GM12878 (cell line): ENCODE measurements around the gene GANAB. TPM values are rescaled to one million over a fixed set of nuclear protein-coding genes. Genes with fewer than 3 reads are reported as not detected.

Source experiments
- ATAC-seq: fragments of 200-7000 bp; cut with Tn5 transposase; 3 replicates; pipeline ENCODE4 v1.9.1; 2020; ENCODE audit warnings: mild to moderate bottlenecking, moderate library complexity
- BruUV-seq: library from RNA; stranded (reverse); fragments of 400-500 nt; replicated peaks from 2 replicates; lab custom pipeline; 2021; lab: Mats Ljungman, UMichigan
- CTCF ChIA-PET: fragments of 300-600 bp; sonication (Branson Sonifier 250); formaldehyde crosslinking; extraction: SDS; loops from one replicate; lab custom pipeline; 2021; ENCODE audit warnings: inconsistent platforms; lab: Yijun Ruan, JAX
- POLR2A ChIA-PET: fragments of 350-600 bp; formaldehyde crosslinking; extraction: SDS; loops from one replicate; lab custom pipeline; 2021; ENCODE audit warnings: inconsistent platforms; lab: Charles Lee
- RAD21 ChIA-PET: fragments of 300-600 bp; sonication (Branson Sonifier 250); formaldehyde crosslinking; loops from one replicate; lab custom pipeline; 2023; ENCODE audit warnings: antibody characterized with exemption; ENCODE audit not compliant: unreplicated experiment; lab: Charles Lee
- SMC1A ChIA-PET: fragments of 300-600 bp; sonication (Branson Sonifier 250); formaldehyde crosslinking; loops from one replicate; lab custom pipeline; 2023; ENCODE audit not compliant: unreplicated experiment, uncharacterized antibody; lab: Charles Lee
- DNase-seq: peaks from one replicate; pipeline ENCODE4 v3.0.0-alpha.2; 2011; ENCODE audit warnings: low read depth, low spot score
- FAIRE-seq: peaks from 3 replicates; lab custom pipeline; 2011; peaks lifted over from hg19 to GRCh38; lab: Jason Lieb, UNC
- H2AFZ ChIP-seq: 2 replicates; pipeline ENCODE4 v1.6.0; 2011; ENCODE audit warnings: low read depth, low read length, control low read depth; ENCODE audit not compliant: control insufficient read depth
- H3K27ac ChIP-seq: 2 replicates; pipeline ENCODE4 v1.5.1; 2011; ENCODE audit warnings: control low read depth; ENCODE audit not compliant: control insufficient read depth, insufficient read depth
- H3K27me3 ChIP-seq, 2 experiments: replicated peaks in 1 of 2; 2 replicates each; pipeline versions ENCODE4 v1.6.0 to v1.6.1; 2011; ENCODE audit warnings: low read length in 1 of 2; ENCODE audit not compliant: control insufficient read depth in 2 of 2, insufficient read depth in 2 of 2
- H3K36me3 ChIP-seq, 2 experiments: 2 replicates each; pipeline ENCODE4 v1.5.1; 2011; ENCODE audit warnings: low read length in 1 of 2; ENCODE audit not compliant: control insufficient read depth in 2 of 2, insufficient read depth in 2 of 2
- H3K4me1 ChIP-seq: 2 replicates; pipeline ENCODE4 v1.6.1; 2011; ENCODE audit warnings: mild to moderate bottlenecking, low read length, moderate library complexity, mixed read lengths; ENCODE audit not compliant: control insufficient read depth, insufficient read depth
- H3K4me2 ChIP-seq: 2 replicates; pipeline ENCODE4 v1.6.0; 2011; ENCODE audit warnings: control low read depth; ENCODE audit not compliant: control insufficient read depth, insufficient read depth
- H3K4me3 ChIP-seq: fragments of 200-600 bp; sonication (generic); 2 replicates; pipeline ENCODE4 v1.5.1; 2016
- H3K79me2 ChIP-seq: 2 replicates; pipeline ENCODE4 v1.6.0; 2011; ENCODE audit warnings: low read length; ENCODE audit not compliant: control insufficient read depth, insufficient read depth
- H3K9ac ChIP-seq: 2 replicates; pipeline ENCODE4 v1.8.0; 2011; ENCODE audit warnings: low read length, control low read depth, mixed read lengths; ENCODE audit not compliant: control insufficient read depth, insufficient read depth
- H3K9me3 ChIP-seq: replicated peaks from 3 replicates; pipeline ENCODE4 v1.5.1; 2011; ENCODE audit warnings: mild to moderate bottlenecking, low read length; ENCODE audit not compliant: control insufficient read depth, insufficient read depth
- H4K20me1 ChIP-seq: 2 replicates; pipeline ENCODE4 v1.6.0; 2011; ENCODE audit not compliant: control insufficient read depth, insufficient read depth
- BHLHE40 ChIP-seq, 2 experiments: fragments of 450-650 bp in 1 of 2; IDR thresholded peaks; 2 replicates each; pipeline ENCODE4 v1.6.1; 2011 to 2017; ENCODE audit warnings: low read depth in 2 of 2, borderline replicate concordance in 1 of 2, improper control_type of control experiment in 1 of 2, low read length in 1 of 2, mild to moderate bottlenecking in 1 of 2
- DPF2 ChIP-seq: fragments of 450-650 bp; IDR thresholded peaks from 2 replicates; pipeline ENCODE4 v1.6.1; 2017; ENCODE audit warnings: mild to moderate bottlenecking
- EZH2 ChIP-seq: IDR thresholded peaks from 2 replicates; pipeline ENCODE4 v1.6.1; 2012; ENCODE audit warnings: low read depth, mild to moderate bottlenecking, control low read depth, inconsistent platforms, low read length, borderline replicate concordance; ENCODE audit not compliant: control insufficient read depth
- HDGF ChIP-seq: fragments of 450-650 bp; IDR thresholded peaks from 2 replicates; pipeline ENCODE4 v1.6.1; 2016; ENCODE audit warnings: antibody characterized with exemption
- LARP7 ChIP-seq: fragments of 450-650 bp; IDR thresholded peaks from 2 replicates; pipeline ENCODE4 v1.6.1; 2017; ENCODE audit warnings: mild to moderate bottlenecking
- SUPT20H ChIP-seq: IDR thresholded peaks from 2 replicates; pipeline ENCODE4 v1.6.1; 2011; ENCODE audit warnings: low read depth, mild to moderate bottlenecking, low read length, moderate library complexity, borderline replicate concordance; ENCODE audit not compliant: control insufficient read depth
- USF1 ChIP-seq: IDR thresholded peaks from 2 replicates; pipeline ENCODE4 v1.6.1; 2011; ENCODE audit warnings: borderline replicate concordance, low read depth, mild to moderate bottlenecking, moderate library complexity, mixed read lengths, low read length; ENCODE audit not compliant: insufficient read depth; ENCODE audit errors: extremely low read length
- WGBS: methylation state at CpG from one replicate; pipeline ENCODE4 v1.1.6; 2016; ENCODE audit warnings: low lambda C conversion rate; ENCODE audit not compliant: insufficient replicate concordance, insufficient coverage; ENCODE audit errors: missing lambda C conversion rate; 5-methylcytosine and 5-hydroxymethylcytosine counted together
- in situ Hi-C: fragments of 300-500 bp; cut with MboI; formaldehyde crosslinking; loops from 9 replicates; pipeline ENCODE4 v1.14.3; 2018; ENCODE audit warnings: mixed read lengths
- intact Hi-C: fragments of 100-400 bp; cut with micrococcal nuclease; formaldehyde crosslinking; loops from one replicate; pipeline ENCODE4 v1.14.2; 2022; ENCODE audit not compliant: unreplicated experiment
- polyA plus RNA-seq, 11 experiments: library from polyadenylated mRNA; depleted of rRNA in 4 of 11; unstranded in 6 of 11; stranded (reverse) in 5 of 11; fragments of >200 nt; fragmentation: Nextera tagmentation in 4 of 11; fragmentation: Illumina TruSeq in 1 of 11; extraction: Ambion mirVana in 4 of 11; extraction: Trizol in 1 of 11; gene quantifications; 1 replicate in 1 of 11; 2 replicates in 10 of 11; pipeline versions ENCODE4 v1.2.1 to v1.2.3, GENCODE V29; 2011 to 2016; ENCODE audit warnings: inconsistent platforms in 2 of 11, missing spikeins in 2 of 11, low read depth in 1 of 11
- total RNA-seq, 4 experiments: library from RNA; depleted of rRNA in 3 of 4; stranded (reverse); fragments of >200 nt in 3 of 4; fragmentation: Illumina TruSeq in 1 of 4; extraction: Trizol in 1 of 4; gene quantifications; 2 replicates each; pipeline versions ENCODE4 v1.2.1 to v1.2.3, GENCODE V29; 2013 to 2021
- TF ChIP-seq, protein P1 (sequence below): IDR thresholded peaks from 2 replicates; pipeline ENCODE4 v1.6.1; 2012; ENCODE audit warnings: low read depth, low read length, improper control_type of control experiment

GANAB gene
- total and polyA plus RNA-seq, 10 of the 15 experiments (the other 5 are each of a cell fraction or from before 2014, with no cell fraction given), result 4.5 to 175 (median 102) TPM

DNA sequence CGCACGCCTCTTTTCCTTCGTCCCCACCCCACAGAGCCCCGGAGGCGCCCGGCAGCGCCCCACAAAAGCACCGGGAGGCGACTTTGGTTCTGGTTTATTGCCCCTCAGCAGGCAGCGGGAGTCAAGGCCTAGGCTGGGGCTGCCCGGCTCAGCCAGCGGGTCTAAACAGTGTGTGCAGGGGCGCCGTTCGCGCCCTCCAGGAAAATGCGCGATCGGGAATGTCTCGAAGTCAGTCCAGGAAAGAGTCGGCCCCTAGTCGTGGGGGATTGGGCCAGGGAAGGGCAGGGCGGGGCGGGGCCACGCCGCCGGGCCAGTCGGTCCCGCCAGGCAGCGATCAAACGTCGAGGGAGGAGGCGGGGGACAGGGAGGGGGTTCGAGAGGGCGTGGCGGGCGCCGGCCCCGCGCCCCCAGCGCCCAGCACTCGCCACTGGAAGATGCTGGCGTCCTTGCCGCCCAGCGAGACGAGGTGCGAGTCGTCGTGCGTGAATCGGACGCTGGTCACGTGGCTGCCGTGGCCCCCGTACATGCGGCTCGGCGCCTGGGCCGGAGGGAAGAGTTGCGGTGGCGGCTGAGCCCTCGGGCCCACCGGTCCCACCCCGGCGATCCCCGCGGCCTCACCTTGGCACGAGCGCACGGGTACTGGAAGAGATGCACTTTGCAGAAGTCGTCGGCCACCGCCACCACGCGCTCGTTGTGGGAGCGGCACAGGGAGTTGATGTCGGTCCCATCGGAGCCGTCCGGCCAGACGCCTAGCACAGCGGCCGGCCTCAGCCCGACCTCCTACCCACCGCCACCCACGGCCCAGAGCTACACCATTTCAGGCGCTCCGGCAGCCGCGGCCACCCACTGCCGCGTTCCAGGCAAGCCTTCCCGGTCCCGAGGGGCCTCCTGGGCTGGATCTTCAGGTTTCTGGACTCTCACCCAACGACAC, 44.0 kb downstream of the GANAB start:
- in situ Hi-C loops, result no loop called here
- no peaks in the 10 kb centered on the region for H3K27me3 ChIP-seq
- 74% methylated on average over 58 of the region's 96 CpGs for WGBS
- DNase-seq (no peak), ATAC-seq (no peak), FAIRE-seq (no peak)
- H4K20me1 ChIP-seq, result no peaks in the 10 kb centered on the region; the same call in 1 of the 2 replicates
- TF ChIP-seq HDGF (no peak; the same call in 1 of the 2 replicates), LARP7 (0 out of 2 replicates have a peak, but pooled peaks have one; percentile 33), DPF2 (0 out of 2 replicates have a peak, but pooled peaks have one; percentile 14), SUPT20H (no peak), EZH2 (no peak), USF1 (peak; percentile 75), BHLHE40 (IDR thresholded peaks at IDR 0.05; ENCODE audit: borderline replicate concordance in 1 of 2, low read depth in 2 of 2, low read length in 1 of 2) (peak in 1 of 2 experiments; percentile 32; a peak in 1 of 4 replicates)
- TF ChIP-seq, protein P1, sequence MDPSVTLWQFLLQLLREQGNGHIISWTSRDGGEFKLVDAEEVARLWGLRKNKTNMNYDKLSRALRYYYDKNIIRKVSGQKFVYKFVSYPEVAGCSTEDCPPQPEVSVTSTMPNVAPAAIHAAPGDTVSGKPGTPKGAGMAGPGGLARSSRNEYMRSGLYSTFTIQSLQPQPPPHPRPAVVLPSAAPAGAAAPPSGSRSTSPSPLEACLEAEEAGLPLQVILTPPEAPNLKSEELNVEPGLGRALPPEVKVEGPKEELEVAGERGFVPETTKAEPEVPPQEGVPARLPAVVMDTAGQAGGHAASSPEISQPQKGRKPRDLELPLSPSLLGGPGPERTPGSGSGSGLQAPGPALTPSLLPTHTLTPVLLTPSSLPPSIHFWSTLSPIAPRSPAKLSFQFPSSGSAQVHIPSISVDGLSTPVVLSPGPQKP, result no peak
- no TSS peak for BruUV-seq
- ChIA-PET RAD21 (interaction anchor here (0.7 to 3.9 kb wide), 9 partner anchors 9 to 208 kb away, joined by 3 to 36 read pairs (median 5); partner anchors contain the start of genes B3GAT3, C11orf98, CSKMT and EEF1G), SMC1A (interaction anchor here (0.8 to 3.1 kb wide), 6 partner anchors 9 to 108 kb away, joined by 3 to 30 read pairs (median 5); partner anchors contain the start of genes B3GAT3 and TUT1), CTCF (interaction anchor here (0.7 to 2.7 kb wide), 5 partner anchors 9 to 208 kb away, joined by 3 to 27 read pairs (median 4); partner anchors contain the start of gene TUT1), POLR2A (interaction anchor here (0.6 to 2.4 kb wide), 20 partner anchors 9 to 253 kb away, joined by 3 to 30 read pairs (median 4); partner anchors contain the start of genes B3GAT3, C11orf98, CSKMT and GANAB)
- peak overlapping the region; percentile 62 for H3K27ac ChIP-seq
- peak overlapping the region; percentile 72 for H3K4me2 ChIP-seq
- peaks cover 13 to 26% of the 10 kb centered on the region in 2 experiments for H3K36me3 ChIP-seq
- H2AFZ ChIP-seq, result peak overlapping the region; percentile 25; the same call in 1 of the 2 replicates
- H3K4me3 ChIP-seq, result peak overlapping the region; percentile 25; the same call in 1 of the 2 replicates
- intact Hi-C loops, result loop anchor here (5.0 kb wide), 2 partner anchors 105 to 125 kb away; partner anchors contain the start of genes BSCL2, GNG3, HNRNPUL2 and TTC9C
- peaks cover 19% of the 10 kb centered on the region for H3K4me1 ChIP-seq
- H3K79me2 ChIP-seq, result peaks cover 40% of the 10 kb centered on the region
- H3K9me3 ChIP-seq, result no peaks in the 10 kb centered on the region
- peak overlapping the region; percentile 57; the same call in 1 of the 2 replicates for H3K9ac ChIP-seq
